ENCODE data around the gene MLEC.

MLEC gene

GRCh38 chr12:120725659-120726509 is 38.9 kb downstream of the MLEC start, which contains the start of gene ACADS:
TSS of gene ACADS (plus strand) at chr12:120725826. CDS start at chr12:120725886, 60 bp downstream.
- no peak for TF ChIP-seq CTCF (IDR thresholded peaks at IDR 0.05)

- TF ChIP-seq CTCF (IDR thresholded peaks at IDR 0.05): no peak
Measured at GRCh38 chr12:120726510-120726793, 39.5 kb downstream of the MLEC start.

- no peak for TF ChIP-seq CTCF (IDR thresholded peaks at IDR 0.05)
Measured at GRCh38 chr12:120726961-120727360, 40.0 kb downstream of the MLEC start.

GRCh38 chr12:120733574-120733973 is 46.6 kb downstream of the MLEC start:
- no peak for TF ChIP-seq CTCF (IDR thresholded peaks at IDR 0.05)

GRCh38 chr12:120734210-120734609 is 47.3 kb downstream of the MLEC start:
- TF ChIP-seq CTCF (IDR thresholded peaks at IDR 0.05): no peak

- no peak for TF ChIP-seq CTCF (IDR thresholded peaks at IDR 0.05)
Measured at GRCh38 chr12:120735181-120735580, 48.2 kb downstream of the MLEC start.

- TF ChIP-seq CTCF (IDR thresholded peaks at IDR 0.05): no peak
Measured at GRCh38 chr12:120736404-120737331, 49.7 kb downstream of the MLEC start.

Measured in LNCAP (cell line).